GM18520 (cell line): ENCODE data around the gene LYSMD4.

Experiments used
- ATAC-seq: cut with Tn5 transposase; IDR thresholded peaks from one replicate; pipeline ENCODE4 v1.9.1; 2021; ENCODE audit not compliant: unreplicated experiment

The LYSMD4 gene

DNA sequence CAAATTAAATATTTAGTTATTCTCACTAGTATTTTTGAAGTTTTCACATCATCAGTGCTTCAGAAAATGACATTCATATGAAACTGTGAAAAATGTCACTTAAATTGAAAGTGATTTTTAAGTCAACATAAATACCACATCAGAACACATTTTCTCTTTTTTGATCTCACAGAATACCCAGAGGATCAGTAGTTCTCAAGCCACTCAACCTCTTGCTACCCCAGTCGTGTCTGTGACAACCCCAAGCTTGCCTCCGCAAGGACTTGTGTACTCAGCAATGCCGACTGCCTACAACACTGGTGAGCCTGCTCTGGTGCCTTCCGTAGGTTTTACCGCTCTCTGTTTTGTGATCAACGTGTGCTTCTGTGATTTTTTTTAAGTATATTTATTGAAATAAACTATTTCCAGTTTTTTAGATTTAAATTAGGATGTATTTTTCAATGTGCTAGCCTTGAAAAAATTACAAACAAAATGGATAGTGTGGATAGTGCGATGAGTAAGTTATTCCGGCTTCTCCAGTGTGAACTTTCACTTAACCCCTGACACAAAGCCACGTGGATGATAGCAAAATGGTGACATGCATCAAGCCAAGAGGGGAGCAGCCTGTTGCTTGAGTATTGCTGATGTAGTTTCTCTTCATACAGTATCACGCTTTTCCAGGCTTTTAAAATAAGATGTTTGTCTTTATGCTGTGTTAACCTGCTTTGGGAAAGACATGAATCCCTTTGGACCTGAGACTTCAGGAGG lies 26.5 kb downstream of the LYSMD4 start:
- ATAC-seq = no peak

- ATAC-seq = peak; percentile 64
These were observed 28.8 kb downstream of the LYSMD4 start for GRCh38 chr15:99704444-99704838.

GRCh38 chr15:99703603-99704443 lies 29.4 kb downstream of the LYSMD4 start:
- peak; percentile 45 for ATAC-seq

DNA sequence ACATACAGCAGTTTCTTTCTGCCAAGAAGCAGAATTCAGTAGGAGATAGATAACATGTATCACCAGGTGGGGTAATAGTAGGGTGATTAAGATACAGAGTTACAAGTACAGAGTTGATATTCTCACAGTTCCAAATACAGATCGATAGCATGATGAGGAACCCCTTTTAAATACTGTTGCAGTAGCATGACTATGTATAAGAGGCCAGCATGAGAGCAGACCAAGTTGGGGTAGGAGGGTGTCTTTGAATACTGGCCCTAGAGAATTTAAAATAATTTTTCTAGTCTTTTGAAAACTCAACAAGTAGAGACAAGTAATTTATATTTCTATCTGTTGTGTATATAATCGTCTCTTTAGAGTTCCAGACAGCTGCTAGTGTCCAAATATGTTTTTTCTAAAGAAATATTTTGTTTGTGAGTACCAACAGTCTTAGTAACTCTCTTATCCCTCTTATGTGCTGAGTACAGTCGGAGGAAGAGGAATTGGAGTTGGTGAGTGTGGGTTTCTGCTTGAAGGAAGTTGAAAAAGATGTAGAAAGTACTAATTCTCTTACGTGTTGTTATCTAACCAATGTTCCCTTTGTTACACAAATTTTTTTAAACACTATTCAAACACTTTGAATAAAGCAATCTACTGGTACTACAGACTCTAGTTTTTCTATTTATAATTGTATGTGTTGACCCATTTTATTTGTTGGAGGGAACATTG lies 30.2 kb downstream of the LYSMD4 start:
- ATAC-seq = no peak

- ATAC-seq = no peak
These were observed 37.1 kb downstream of the LYSMD4 start for GRCh38 chr15:99696096-99696495.

GRCh38 chr15:99692825-99693224 lies 40.4 kb downstream of the LYSMD4 start:
- ATAC-seq = no peak

DNA sequence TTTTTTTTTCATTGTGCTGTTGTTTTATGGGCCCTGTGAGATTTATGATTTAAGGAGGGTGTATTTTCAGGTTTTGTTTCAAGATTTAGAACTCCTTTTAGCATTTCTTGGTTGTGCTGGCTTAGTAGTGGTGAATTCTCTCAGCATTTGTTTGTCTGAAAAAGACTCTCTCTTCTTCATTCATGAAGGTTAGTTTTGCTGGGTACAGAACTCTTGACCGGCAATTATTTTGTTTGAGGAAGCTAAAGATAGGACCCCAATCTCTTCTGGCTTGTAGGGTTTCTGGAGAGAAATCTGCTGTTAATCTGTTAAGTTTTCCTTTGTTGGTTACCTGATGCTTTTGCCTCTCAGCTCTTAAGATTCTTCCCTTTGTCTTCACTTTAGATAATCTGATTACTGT lies 46.9 kb downstream of the LYSMD4 start:
- ATAC-seq = no peak

DNA sequence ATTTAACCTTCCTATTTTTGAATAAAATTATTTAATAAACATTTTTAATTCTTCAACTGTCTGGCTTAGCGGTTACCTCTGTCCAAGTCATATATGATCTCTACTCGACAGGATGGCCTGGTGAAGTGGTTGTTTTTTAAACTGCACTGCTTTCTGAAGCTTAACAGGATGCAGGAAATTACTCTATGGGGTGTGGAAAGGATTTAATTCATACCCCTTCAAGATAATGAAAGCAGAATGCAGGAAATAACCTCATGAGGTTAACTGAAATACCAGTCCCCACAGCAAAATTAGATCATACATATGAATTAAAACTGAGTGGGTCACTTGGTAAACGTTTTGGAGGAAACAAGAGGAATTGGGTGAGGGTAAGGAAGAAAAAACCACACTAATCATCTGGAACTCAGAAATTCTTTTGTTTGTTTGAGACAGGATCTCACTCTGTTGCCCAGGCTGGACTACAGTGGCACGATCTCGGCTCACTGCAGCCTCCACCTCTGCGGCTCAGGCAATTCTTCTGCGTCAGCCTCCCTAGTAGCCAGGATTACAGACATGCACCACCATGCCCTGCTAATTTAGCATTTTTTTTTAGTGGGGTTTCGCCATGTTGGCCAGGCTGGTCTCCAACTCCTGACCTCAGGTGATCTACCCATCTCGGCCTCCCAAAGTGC lies 50.1 kb downstream of the LYSMD4 start:
- no peak for ATAC-seq

DNA sequence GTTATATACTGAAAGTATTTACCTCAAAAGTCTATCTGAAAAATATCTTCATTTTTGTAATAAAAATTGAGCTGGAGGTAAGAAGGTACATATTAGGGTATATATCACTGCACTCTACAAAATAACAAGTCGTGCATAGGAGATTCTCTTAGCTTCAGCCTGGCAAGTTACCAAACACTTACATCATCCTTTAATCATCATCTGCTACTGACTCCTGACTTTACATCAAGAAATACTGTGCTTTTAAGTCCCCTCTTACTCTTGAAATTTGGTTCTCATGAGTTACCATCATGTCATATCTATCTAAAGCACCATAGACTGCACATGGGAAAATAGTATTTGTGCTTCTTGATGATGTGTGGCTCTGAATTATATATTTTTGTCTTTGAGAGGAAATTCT lies 50.8 kb downstream of the LYSMD4 start:
- ATAC-seq = no peak

DNA sequence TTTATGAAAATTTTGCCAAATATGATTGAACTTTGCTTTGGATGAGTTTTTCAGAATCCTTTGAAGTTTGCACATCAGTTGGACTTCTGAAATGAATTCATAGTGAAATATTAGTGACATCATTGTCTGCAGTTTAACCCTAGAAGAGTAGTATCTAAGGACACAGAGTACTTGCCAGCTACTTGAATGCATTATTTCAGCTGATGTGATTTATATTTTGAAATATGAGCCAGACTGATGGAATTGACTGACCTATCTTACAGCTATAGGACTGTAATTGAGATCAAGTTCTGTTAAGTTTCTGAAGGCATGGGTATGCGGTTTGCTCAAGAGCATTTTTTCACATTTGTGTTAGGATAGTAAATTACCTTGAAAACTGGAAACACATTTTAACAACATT lies 51.2 kb downstream of the LYSMD4 start:
- no peak for ATAC-seq

- ATAC-seq = no peak
These were observed 53.0 kb downstream of the LYSMD4 start for GRCh38 chr15:99680276-99680675.

DNA sequence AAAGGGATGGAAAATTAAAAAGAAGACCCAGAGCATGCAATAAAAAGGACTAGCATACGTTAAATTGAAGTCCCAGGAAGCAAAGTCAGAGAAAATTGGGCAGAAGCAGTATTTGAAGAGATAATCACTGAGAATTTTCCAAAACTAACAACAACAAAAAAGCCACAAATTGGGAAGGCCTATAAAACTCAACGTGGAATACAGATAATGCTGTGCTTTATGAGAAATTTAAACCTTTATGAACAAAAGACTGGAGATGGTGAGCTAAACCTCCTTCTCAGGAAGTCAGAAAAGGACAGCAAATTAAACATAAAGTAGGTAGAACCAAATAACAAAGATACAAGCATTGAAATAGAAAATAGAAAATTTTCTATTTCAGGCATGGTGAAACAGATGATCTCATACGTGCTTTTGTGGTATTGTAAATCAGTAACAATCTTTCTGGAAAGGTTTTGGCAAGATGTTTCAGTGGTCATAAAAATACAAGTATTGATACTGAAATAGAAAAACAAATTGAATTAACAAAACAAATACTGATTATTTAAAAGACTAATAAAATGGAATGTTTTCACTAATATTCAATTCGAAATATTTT lies 55.6 kb downstream of the LYSMD4 start:
- ATAC-seq = no peak
